ENCODE data around the gene DCST2.

DNA sequence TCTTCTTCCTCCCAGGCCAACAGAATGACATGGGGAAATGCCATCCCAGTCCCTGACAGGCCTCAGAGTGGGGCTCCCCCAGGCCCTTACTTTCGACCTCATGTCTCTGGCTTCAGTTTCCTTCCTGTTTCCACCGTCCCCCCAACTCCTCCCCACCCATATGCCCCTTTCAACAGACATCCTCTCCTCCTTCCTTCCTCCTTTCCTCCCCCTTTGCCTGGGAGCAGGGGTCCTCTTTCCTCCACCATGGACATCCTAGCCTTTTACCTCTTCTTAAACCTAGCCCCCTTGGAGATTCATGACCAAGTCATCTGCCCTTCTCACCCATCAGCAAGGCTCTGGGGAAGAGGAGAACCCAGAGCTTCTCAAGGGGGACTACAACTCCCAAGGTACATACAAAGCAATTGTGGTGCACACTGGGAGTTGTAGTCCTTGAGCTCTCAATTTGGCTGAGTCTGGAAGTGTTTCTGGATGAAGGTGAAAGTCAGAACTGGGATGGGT is 26.9 kb downstream of the DCST2 start:
- TF ChIP-seq, protein P1, sequence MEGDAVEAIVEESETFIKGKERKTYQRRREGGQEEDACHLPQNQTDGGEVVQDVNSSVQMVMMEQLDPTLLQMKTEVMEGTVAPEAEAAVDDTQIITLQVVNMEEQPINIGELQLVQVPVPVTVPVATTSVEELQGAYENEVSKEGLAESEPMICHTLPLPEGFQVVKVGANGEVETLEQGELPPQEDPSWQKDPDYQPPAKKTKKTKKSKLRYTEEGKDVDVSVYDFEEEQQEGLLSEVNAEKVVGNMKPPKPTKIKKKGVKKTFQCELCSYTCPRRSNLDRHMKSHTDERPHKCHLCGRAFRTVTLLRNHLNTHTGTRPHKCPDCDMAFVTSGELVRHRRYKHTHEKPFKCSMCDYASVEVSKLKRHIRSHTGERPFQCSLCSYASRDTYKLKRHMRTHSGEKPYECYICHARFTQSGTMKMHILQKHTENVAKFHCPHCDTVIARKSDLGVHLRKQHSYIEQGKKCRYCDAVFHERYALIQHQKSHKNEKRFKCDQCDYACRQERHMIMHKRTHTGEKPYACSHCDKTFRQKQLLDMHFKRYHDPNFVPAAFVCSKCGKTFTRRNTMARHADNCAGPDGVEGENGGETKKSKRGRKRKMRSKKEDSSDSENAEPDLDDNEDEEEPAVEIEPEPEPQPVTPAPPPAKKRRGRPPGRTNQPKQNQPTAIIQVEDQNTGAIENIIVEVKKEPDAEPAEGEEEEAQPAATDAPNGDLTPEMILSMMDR (IDR thresholded peaks at IDR 0.05) = no peak
- no peak for TF ChIP-seq POLR2A (IDR thresholded peaks at IDR 0.05)
